BLaER1 (cell line): ENCODE data around the gene BMP8B.

Experiments used
- H3K27ac ChIP-seq: shearing (Covaris generic); formaldehyde crosslinking; 2 replicates; pipeline ENCODE4 v1.8.1; 2022
- H3K27me3 ChIP-seq: shearing (Covaris generic); formaldehyde crosslinking; 2 replicates; pipeline ENCODE4 v1.8.1; 2022
- H3K36me3 ChIP-seq: shearing (Covaris generic); formaldehyde crosslinking; 2 replicates; pipeline ENCODE4 v1.8.1; 2022
- H3K4me1 ChIP-seq: shearing (Covaris generic); formaldehyde crosslinking; 2 replicates; pipeline ENCODE4 v1.8.1; 2022
- H3K4me2 ChIP-seq: shearing (Covaris generic); formaldehyde crosslinking; 2 replicates; pipeline ENCODE4 v1.8.1; 2022
- H3K4me3 ChIP-seq: shearing (Covaris generic); formaldehyde crosslinking; 2 replicates; pipeline ENCODE4 v1.8.1; 2022
- H3K9ac ChIP-seq: shearing (Covaris generic); formaldehyde crosslinking; 2 replicates; pipeline ENCODE4 v1.8.1; 2022
- H3K9me3 ChIP-seq: shearing (Covaris generic); formaldehyde crosslinking; 2 replicates; pipeline ENCODE4 v1.8.1; 2022
- H4K20me1 ChIP-seq: shearing (Covaris generic); formaldehyde crosslinking; 2 replicates; pipeline ENCODE4 v1.8.1; 2022
- Cebpa-rat ChIP-seq: shearing (Covaris generic); IDR thresholded peaks from 2 replicates; pipeline ENCODE4 v1.8.1; 2022

BMP8B gene

DNA sequence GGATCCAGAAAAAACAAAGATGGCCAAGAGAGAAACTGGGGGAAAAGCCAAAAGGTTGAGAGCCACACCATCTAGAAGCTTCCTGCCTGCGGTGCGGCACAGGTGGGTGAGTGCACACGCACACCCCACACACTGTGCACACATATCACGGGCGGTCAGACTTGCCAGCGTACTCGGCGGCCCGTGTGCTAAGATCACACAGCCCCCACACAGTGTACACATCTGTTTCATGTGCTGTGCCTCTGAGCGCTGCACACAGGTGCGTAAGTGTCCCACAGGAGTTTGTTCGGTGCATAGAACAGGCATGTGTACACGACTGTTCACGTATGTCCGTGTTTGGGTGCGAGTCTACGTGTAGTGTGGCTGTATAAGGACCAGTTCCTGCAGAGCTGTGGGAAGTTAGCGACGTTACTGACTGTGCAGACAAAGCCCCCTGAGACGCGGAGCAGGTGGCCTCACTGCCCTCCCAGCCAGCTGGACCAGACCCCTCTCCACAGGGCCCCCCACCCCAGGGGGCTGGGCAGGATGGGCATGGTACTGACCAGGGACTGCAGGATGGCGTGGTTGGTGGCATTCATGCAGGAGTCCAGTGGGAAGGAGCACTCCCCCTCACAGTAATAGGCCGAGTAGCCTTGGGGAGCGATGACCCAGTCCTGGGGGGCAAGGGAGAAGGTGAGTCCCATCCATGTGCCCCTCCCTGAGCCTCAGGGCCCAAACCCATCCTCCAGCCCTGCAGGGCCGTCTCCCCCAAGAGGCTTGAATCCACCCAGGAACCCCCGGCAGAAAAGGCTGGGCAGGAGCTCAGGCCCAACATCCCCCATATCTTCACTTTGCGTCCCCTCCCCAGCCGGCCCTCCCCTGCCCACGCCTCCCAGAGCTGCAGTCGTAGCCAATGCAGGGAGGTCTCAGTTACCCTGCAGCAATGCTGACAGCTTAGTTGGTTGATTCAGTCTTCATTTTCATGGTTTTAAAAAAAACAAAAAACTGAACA, 25.8 kb downstream of the BMP8B start:
- Histone ChIP-seq H3K4me2 (no peak overlapping the region), H4K20me1 (no peaks in the 10 kb centered on the region), H3K4me3 (no peak overlapping the region), H3K27ac (no peak overlapping the region), H3K9ac (no peak overlapping the region), H3K36me3 (peaks cover 24% of the 10 kb centered on the region), H3K4me1 (no peaks in the 10 kb centered on the region), H3K27me3 (no peaks in the 10 kb centered on the region), H3K9me3 (no peaks in the 10 kb centered on the region)
- TF ChIP-seq Cebpa-rat: no peak

DNA sequence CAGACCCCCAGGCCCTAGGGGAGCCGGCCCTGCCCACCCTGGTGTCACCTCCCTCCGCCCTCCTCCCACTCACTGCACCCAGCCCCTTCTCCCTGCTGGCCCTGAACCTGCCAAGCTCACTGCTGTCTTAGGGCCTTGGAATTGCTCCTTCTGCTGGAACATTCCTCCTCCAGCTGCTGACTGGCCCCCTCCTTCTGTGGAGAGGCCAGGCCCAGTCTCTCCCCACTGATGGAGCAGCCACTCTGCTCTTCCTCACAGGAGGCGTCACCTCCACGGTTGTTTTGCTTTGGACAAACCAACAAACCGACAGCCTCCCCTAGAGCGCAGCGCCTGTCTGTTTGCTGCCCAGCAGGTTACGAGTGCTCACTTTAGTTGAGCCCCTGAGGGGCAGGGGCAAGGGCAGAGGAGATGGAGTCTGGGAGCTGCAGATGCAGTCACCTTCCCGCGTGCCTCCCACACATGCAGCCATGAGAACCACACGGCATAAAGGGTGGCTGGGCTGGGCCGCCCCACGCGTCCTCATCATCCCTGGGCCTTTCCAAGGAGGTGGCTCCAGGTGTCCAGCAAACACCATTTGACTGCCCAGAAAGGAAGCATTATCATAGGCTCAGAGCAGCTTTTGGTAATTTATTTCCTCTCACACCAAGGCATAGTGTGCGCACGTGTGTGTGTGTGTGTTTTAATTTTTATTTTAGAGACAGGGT, 27.0 kb downstream of the BMP8B start:
- H3K27ac ChIP-seq: no peak overlapping the region
- H4K20me1 ChIP-seq: no peaks in the 10 kb centered on the region
- no peak overlapping the region for H3K4me2 ChIP-seq
- peaks cover 36% of the 10 kb centered on the region for H3K36me3 ChIP-seq
- no peaks in the 10 kb centered on the region for H3K4me1 ChIP-seq
- H3K9me3 ChIP-seq: no peaks in the 10 kb centered on the region
- TF ChIP-seq Cebpa-rat: no peak
- H3K9ac ChIP-seq: no peak overlapping the region
- H3K4me3 ChIP-seq: no peak overlapping the region
- no peaks in the 10 kb centered on the region for H3K27me3 ChIP-seq

DNA sequence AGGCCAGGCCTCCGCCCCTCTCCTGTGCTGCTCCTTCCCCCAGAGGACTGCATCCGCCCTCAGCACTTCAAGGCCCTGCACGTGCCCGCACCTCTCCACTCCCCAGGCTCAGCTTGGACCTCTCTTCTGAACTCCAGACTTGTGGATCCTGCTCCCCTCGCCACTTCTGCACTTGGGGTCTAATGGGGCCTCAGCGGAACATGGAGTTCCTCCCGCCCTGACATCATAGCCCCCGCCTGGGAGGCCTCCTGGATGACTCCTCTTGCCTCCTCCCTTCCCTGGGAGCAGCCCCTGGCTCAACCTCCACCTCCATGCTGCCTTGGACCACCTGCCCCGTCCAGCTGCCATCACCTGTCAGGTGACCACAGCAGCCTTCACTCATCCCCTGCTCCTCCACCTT, 27.6 kb downstream of the BMP8B start:
- H3K9me3 ChIP-seq: no peaks in the 10 kb centered on the region
- H3K27me3 ChIP-seq: no peaks in the 10 kb centered on the region
- TF ChIP-seq Cebpa-rat: no peak
- no peak overlapping the region for H3K9ac ChIP-seq
- no peak overlapping the region for H3K4me3 ChIP-seq
- no peak overlapping the region for H3K4me2 ChIP-seq
- H3K27ac ChIP-seq: no peak overlapping the region
- no peaks in the 10 kb centered on the region for H4K20me1 ChIP-seq
- no peaks in the 10 kb centered on the region for H3K4me1 ChIP-seq
- H3K36me3 ChIP-seq: peaks cover 42% of the 10 kb centered on the region

DNA sequence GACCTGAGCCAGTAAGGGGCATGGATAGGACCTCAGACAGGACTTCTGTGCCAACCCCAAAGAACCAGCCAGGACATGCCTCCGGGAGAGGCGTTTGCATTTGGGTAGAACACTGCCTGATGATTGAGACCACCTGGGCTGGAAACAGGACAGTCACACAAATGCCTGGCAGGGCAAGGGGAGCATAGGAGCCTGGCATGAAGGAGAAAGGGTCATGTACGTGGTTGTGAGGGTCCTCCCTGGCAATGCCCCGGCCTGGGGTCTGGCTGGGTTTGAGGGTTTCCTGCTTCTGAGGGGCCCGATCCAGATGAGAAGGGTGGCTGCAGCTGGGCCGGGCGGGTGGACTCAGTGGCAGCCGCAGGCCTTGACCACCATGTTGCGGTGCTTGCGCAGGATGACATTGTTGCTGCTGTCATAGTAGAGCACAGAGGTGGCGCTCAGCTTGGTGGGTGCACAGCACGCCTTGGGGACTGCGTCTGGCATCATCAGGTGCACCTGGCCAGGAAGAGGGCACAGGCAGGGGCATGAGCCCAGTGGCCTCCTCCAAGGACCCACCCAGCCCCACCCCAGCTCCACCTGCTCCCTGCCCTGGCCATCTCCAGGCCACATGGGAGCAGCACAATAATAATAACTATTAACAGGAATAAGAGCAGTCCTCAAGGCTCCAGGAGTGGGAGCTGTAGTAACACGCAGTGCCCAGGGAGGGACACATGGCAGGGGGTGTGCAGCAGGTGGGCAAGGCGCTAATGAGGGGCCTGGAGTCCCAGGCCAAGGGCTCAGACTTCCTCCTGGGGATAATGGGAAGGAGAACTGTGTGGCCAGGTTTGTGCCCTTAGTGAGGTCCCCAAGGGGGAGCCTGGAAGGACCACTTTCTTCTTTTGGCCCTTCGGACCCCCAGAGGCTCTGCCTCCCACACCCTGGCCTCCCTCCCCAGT, 28.3 kb downstream of the BMP8B start:
- H3K9me3 ChIP-seq: no peaks in the 10 kb centered on the region
- no peaks in the 10 kb centered on the region for H3K27me3 ChIP-seq
- peaks cover 2% of the 10 kb centered on the region; the same call in 1 of the 2 replicates for H3K4me1 ChIP-seq
- no peak overlapping the region for H3K9ac ChIP-seq
- no peaks in the 10 kb centered on the region for H4K20me1 ChIP-seq
- TF ChIP-seq Cebpa-rat: no peak
- H3K36me3 ChIP-seq: peaks cover 49% of the 10 kb centered on the region
- no peak overlapping the region for H3K4me2 ChIP-seq
- H3K27ac ChIP-seq: no peak overlapping the region
- no peak overlapping the region for H3K4me3 ChIP-seq

DNA sequence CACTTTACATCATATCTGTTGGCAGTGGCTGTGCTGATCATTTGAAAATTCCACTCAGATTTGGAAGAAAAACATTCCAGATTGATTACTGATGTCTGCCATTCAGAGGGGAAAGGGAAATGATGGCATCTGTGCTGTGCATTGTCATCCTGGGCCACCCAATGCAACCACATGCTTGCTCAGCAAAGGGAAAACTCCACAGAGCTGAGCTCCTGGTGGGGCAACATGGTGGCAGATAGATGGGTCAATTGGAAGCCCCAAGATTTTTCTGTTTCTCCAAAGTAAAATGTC, 29.3 kb downstream of the BMP8B start:
- Histone ChIP-seq H3K9me3 (no peaks in the 10 kb centered on the region), H3K4me2 (no peak overlapping the region)
- no peak for TF ChIP-seq Cebpa-rat

DNA sequence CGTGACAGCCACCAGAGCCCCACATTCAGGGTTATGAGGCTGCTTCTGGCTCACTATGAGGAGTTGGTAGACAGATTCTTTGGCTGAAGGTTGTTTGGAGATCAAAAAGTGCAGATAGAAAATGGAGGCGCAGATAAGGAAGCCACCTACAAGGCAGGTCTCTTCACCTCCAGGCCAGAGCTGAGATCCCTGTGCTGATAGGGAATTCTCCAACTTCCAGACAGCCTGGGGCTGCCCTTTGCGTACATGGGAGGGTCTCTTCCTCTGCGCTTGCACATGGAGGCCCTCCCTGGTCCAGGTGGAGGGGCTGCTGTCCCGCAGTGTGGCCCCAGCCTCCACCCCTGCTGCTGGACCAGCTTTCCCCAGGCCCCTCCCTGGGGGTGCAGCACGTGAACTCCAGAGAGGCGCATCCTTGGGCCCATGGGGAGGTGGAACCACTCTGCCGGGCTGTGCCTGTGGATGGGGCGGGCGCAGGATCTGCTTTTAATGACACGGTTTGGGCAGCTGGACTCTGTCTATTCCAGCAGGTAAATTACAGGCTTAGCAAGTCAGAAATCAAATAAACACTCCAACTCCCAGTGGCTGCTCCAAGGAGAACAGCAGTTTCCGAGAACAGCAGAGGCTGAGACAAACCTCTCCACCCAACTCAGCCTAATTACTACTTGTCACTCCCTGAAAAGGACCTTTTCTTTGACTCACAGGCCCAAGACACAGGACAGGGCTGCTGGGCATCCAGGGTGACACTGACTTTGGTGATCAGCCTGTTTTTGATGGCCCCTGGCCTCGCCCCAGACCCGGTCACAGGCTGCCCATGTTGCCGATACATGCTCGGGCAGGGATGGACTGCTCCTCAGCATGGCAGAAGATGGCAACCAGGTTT, 29.9 kb downstream of the BMP8B start:
- TF ChIP-seq Cebpa-rat: no peak

More for the DNA sequence above, 29.3 kb downstream of the BMP8B start:
- Histone ChIP-seq H3K4me1 (peaks cover 12% of the 10 kb centered on the region), H4K20me1 (no peaks in the 10 kb centered on the region), H3K27ac (no peak overlapping the region), H3K36me3 (peaks cover 59% of the 10 kb centered on the region), H3K4me3 (no peak overlapping the region), H3K27me3 (no peaks in the 10 kb centered on the region), H3K9ac (no peak overlapping the region)

DNA sequence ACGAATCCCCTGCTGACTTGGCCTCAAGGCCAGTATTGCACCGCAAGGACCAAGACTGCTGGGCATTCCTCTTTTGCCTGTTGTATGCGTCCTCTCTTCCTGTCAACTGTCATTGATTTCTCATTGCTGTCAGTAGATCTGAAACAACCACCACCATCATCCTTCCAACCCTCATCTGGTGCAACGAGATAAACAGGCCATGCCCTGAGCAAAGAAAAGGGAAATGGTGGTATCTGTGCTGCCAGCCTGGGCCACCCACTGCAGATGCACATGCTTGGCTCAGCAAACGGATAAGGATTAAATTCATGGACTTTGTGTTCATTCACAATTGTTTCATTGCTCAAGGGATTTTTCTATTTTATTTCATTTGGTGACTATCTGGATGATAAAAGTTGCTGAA, 31.2 kb downstream of the BMP8B start:
- Histone ChIP-seq H3K9me3 (no peaks in the 10 kb centered on the region), H3K36me3 (peaks cover 71% of the 10 kb centered on the region)

More for the DNA sequence above, 29.9 kb downstream of the BMP8B start:
- H3K36me3 ChIP-seq: peaks cover 62% of the 10 kb centered on the region
- no peak overlapping the region for H3K4me2 ChIP-seq
- no peaks in the 10 kb centered on the region for H4K20me1 ChIP-seq
- H3K9me3 ChIP-seq: no peaks in the 10 kb centered on the region
- no peaks in the 10 kb centered on the region for H3K27me3 ChIP-seq
- H3K9ac ChIP-seq: no peak overlapping the region
- H3K4me3 ChIP-seq: no peak overlapping the region
- no peak overlapping the region for H3K27ac ChIP-seq
- peaks cover 18% of the 10 kb centered on the region for H3K4me1 ChIP-seq

DNA sequence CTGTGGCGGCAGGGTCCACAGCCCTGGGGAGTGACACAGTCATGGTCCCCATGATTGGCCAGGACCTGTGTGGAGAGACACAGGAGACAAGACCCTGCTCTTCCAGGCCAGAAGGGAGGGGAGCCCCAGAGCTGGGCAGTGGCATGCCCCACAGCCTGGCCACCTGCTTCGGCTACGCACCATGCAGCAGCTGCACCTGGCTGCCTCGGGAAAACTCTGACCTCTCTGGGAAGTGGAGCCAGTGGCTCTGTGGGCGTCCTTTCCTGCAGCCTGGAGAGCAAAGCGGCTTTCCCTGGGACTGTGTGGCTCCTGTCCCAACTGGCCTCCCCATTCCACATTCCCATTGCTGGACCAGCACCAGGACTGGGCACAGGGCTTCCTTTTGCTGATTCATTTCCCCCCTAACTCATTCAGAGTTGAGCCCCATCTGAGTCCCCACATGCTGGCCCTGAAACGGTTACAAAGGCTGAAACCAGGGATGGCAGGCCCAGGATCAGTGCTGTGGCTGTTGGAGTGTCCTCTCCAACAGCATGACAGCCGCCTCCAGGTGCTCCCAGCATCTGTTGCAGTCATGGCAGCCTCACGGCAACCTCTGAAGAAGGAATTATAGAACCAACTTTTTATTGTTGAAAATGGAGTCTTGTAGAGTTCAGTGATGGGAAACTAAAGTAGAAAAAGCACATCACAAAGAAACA, 32.6 kb downstream of the BMP8B start:
- Histone ChIP-seq H3K27me3 (no peaks in the 10 kb centered on the region), H3K4me3 (no peak overlapping the region), H3K4me1 (peaks cover 42% of the 10 kb centered on the region), H3K36me3 (peaks cover 85% of the 10 kb centered on the region), H3K4me2 (no peak overlapping the region), H3K9ac (no peak overlapping the region), H3K9me3 (no peaks in the 10 kb centered on the region), H3K27ac (no peak overlapping the region), H4K20me1 (no peaks in the 10 kb centered on the region)
- TF ChIP-seq Cebpa-rat: no peak

More for the DNA sequence above, 31.2 kb downstream of the BMP8B start:
- Histone ChIP-seq H3K27me3 (no peaks in the 10 kb centered on the region), H3K4me1 (peaks cover 30% of the 10 kb centered on the region), H3K9ac (no peak overlapping the region), H4K20me1 (no peaks in the 10 kb centered on the region), H3K4me2 (no peak overlapping the region), H3K27ac (no peak overlapping the region), H3K4me3 (no peak overlapping the region)
- TF ChIP-seq Cebpa-rat: no peak
